GM12874 (cell line): ENCODE data around the gene BTBD2.

Experiments
- CTCF ChIP-seq: IDR thresholded peaks from 2 replicates; pipeline ENCODE4 v1.5.1; 2011; ENCODE audit warnings: low read depth, mild to moderate bottlenecking, control low read depth, low read length, moderate library complexity; ENCODE audit not compliant: insufficient read depth

The BTBD2 gene

GRCh38 chr19:2040647-2041432 lies 25.3 kb upstream of the BTBD2 start:
- no peak for TF ChIP-seq CTCF

GRCh38 chr19:2039959-2040646 lies 24.6 kb upstream of the BTBD2 start:
- no peak for TF ChIP-seq CTCF

GRCh38 chr19:2039089-2039958 lies 23.8 kb upstream of the BTBD2 start:
- TF ChIP-seq CTCF = no peak

- TF ChIP-seq CTCF = no peak
Measured at GRCh38 chr19:2038284-2039088, 23.0 kb upstream of the BTBD2 start.

GRCh38 chr19:2037651-2038255 lies 22.2 kb upstream of the BTBD2 start:
- TF ChIP-seq CTCF = no peak

GRCh38 chr19:2036424-2036823 lies 20.9 kb upstream of the BTBD2 start:
- no peak for TF ChIP-seq CTCF
